Stomach (tissue), 9 donors: ENCODE results near the gene COL23A1. TPM values are rescaled to one million over a fixed set of nuclear protein-coding genes. Genes with fewer than 3 reads are reported as not detected.

ENCODE experiments used
- DNase-seq, 2 donors: peaks; one replicate each; pipeline versions ENCODE4 v3.0.0 to v3.0.0-alpha.2; 2013 to 2019
- H3K27ac ChIP-seq, 5 donors: fragments of 200-600 bp in 4 of 5; sonication (generic) in 4 of 5; one replicate each; pipeline ENCODE4 v1.5.1; 2013 to 2019; ENCODE audit warnings: mild to moderate bottlenecking in 1 of 5, moderate library complexity in 1 of 5
- H3K27me3 ChIP-seq, 3 donors: fragments of 200-600 bp; sonication (generic); one replicate each; pipeline ENCODE4 v1.5.1; 2017 to 2019; ENCODE audit warnings: mixed run types in 1 of 3
- H3K36me3 ChIP-seq, 4 donors: fragments of 200-600 bp; sonication (generic); 1 replicate in 3 of 4; 2 replicates in 1 of 4; pipeline ENCODE4 v1.5.1; 2016 to 2019
- H3K4me1 ChIP-seq, 4 donors: fragments of 200-600 bp; sonication (generic); one replicate each; pipeline ENCODE4 v1.5.1; 2016 to 2019
- H3K4me3 ChIP-seq, 4 donors: fragments of 200-600 bp; sonication (generic) in 3 of 4; one replicate each; pipeline ENCODE4 v1.5.1; 2016 to 2019; ENCODE audit warnings: mild to moderate bottlenecking in 1 of 4
- H3K9me3 ChIP-seq, 4 donors: fragments of 200-600 bp; sonication (generic); one replicate each; pipeline ENCODE4 v1.5.1; 2016 to 2019
- EP300 ChIP-seq: sonication (generic); formaldehyde crosslinking; IDR thresholded peaks from one replicate; pipeline ENCODE4 v1.6.1; 2017; ENCODE audit warnings: antibody characterized with exemption
- POLR2A ChIP-seq, 4 donors: fragments of 450-650 bp; IDR thresholded peaks; one replicate each; pipeline ENCODE4 v1.6.1; 2016; ENCODE audit warnings: antibody characterized with exemption in 4 of 4, control low read depth in 2 of 4, mild to moderate bottlenecking in 1 of 4, moderate library complexity in 1 of 4
- POLR2AphosphoS5 ChIP-seq, 3 donors: sonication (generic); formaldehyde crosslinking; IDR thresholded peaks; one replicate each; pipeline ENCODE4 v1.6.1; 2016; ENCODE audit warnings: antibody characterized with exemption in 3 of 3
- WGBS, 5 donors: extraction: QIAGEN DNeasy Blood & Tissue Kit in 3 of 5; methylation state at CpG; one replicate each; pipeline versions ENCODE4 v1.1.5 to v1.1.7; 2013 to 2018; 5-methylcytosine and 5-hydroxymethylcytosine counted together
- intact Hi-C: fragments of 100-400 bp; cut with DNase I; formaldehyde crosslinking; loops from one replicate; pipeline ENCODE4 v1.15.1; 2023; ENCODE audit warnings: low total_unique reads
- polyA plus RNA-seq, 3 donors: library from polyadenylated mRNA; stranded (reverse); fragments of 200-250 nt; gene quantifications; one replicate each; pipeline ENCODE4 v1.2.3, GENCODE V29; 2013
- small RNA-seq, 4 donors: library from RNA; depleted of rRNA; stranded (forward); fragments of <200 nt; gene quantifications; one replicate each; pipeline ENCODE3, GENCODE V24; 2016
- total RNA-seq, 5 donors: library from RNA; depleted of rRNA; stranded (reverse); fragments of >200 nt; gene quantifications; one replicate each; pipeline versions ENCODE4 v1.1.0 to v1.2.3, GENCODE V29; 2014 to 2016
- TF ChIP-seq, protein P1 (sequence below), 7 experiments: fragments of 450-650 bp in 4 of 7; fragments of 200-600 bp in 3 of 7; sonication (generic) in 3 of 7; IDR thresholded peaks; one replicate each; pipeline ENCODE4 v1.5.1; 2016 to 2019; ENCODE audit warnings: antibody characterized with exemption in 7 of 7, control low read depth in 2 of 7, mild to moderate bottlenecking in 1 of 7
- donor health status: healthy with polysubstance abuse.
- donor health status: Bipolar disorder and iron deficiency.
- donor health status: healthy.

COL23A1 gene
- total and polyA plus RNA-seq, 8 donors: under 0.01 to 7.0 (median 1.4) TPM

DNA sequence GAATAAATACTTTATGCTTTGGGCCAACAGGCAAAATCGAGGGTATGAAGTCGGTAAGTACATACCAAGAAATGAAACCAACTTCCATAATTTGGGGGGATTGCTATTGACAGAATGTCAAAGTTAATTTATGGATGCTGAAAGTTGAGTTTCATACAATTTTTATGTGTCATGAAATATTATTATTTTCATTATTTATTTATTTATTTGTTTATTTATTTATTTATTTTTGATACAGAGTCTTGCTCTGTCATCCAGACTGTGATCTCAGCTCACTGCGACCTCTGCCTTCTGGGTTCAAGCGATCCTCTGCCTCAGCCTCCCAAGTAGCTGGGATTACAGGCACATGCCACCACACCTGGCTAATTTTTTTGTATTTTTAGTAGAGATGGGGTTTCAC is 398.5 kb downstream of the COL23A1 start:
- no peaks in the 10 kb centered on the region for H3K36me3 ChIP-seq
- DNase-seq: no peak
- TF ChIP-seq, protein P1, sequence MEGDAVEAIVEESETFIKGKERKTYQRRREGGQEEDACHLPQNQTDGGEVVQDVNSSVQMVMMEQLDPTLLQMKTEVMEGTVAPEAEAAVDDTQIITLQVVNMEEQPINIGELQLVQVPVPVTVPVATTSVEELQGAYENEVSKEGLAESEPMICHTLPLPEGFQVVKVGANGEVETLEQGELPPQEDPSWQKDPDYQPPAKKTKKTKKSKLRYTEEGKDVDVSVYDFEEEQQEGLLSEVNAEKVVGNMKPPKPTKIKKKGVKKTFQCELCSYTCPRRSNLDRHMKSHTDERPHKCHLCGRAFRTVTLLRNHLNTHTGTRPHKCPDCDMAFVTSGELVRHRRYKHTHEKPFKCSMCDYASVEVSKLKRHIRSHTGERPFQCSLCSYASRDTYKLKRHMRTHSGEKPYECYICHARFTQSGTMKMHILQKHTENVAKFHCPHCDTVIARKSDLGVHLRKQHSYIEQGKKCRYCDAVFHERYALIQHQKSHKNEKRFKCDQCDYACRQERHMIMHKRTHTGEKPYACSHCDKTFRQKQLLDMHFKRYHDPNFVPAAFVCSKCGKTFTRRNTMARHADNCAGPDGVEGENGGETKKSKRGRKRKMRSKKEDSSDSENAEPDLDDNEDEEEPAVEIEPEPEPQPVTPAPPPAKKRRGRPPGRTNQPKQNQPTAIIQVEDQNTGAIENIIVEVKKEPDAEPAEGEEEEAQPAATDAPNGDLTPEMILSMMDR (IDR thresholded peaks at IDR 0.05): no peak
- TF ChIP-seq POLR2AphosphoS5 (IDR thresholded peaks at IDR 0.05) (no peak), EP300 (no peak), POLR2A (IDR thresholded peaks at IDR 0.05) (no peak)
- intact Hi-C loops: no loop called here
- H3K27me3 ChIP-seq: peaks cover 0 to 28% (median 0%) of the 10 kb centered on the region in 3 donors
- H3K27ac ChIP-seq: no peak overlapping the region
- H3K4me3 ChIP-seq: no peak overlapping the region
- H3K9me3 ChIP-seq: no peaks in the 10 kb centered on the region
- no peaks in the 10 kb centered on the region for H3K4me1 ChIP-seq
- WGBS, 5 donors: 72 to 89% (median 85%) methylated on average over 4 of the region's 4 CpGs

DNA sequence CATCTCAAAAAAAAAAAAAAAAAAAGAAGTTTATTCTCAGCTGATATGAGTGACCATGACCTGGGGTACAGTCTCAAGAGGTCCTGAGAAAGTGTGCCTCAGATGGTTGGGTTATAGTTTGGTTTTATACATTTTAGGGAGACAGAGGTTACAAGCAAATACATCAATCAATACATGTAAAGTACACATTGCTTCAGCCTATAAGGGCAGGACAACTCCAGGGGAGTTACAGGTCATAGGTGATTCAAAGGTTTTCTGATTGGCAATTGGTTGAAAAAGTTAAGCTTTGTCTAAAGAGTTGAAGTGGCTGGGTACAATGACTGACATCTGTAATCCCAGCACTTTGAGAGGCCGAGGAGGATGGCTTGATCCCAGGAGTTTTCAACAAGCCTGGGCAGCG is 400.8 kb downstream of the COL23A1 start:
- H3K9me3 ChIP-seq: no peaks in the 10 kb centered on the region
- 35 to 53% (median 44%) methylated on average over 2 of the region's 2 CpGs for WGBS, 5 donors
- intact Hi-C loops: no loop called here
- no peaks in the 10 kb centered on the region for H3K36me3 ChIP-seq
- H3K27ac ChIP-seq: no peak overlapping the region
- TF ChIP-seq EP300: no peak
- no peak for TF ChIP-seq POLR2A (IDR thresholded peaks at IDR 0.05)
- TF ChIP-seq, protein P1 (IDR thresholded peaks at IDR 0.05): no peak
- DNase-seq: no peak
- H3K4me1 ChIP-seq: no peaks in the 10 kb centered on the region
- H3K27me3 ChIP-seq: peaks cover 0 to 24% (median 0%) of the 10 kb centered on the region in 3 donors
- H3K4me3 ChIP-seq: no peak overlapping the region

Small RNA genes within 50 kb of the gene (small RNA-seq; reads per million reads assigned to genes)
- gene RN7SKP70 (0 reads per million in 4 donors), gene RN7SL646P (0 reads per million in 4 donors)

Other genes with a start within 250 kb of the COL23A1 start
- gene CLK4, start 36.7 kb upstream of the COL23A1 start, total RNA-seq: 10 to 100 TPM; 28.6 to 88.3 (median 78.8) TPM
- 10 to 100 TPM in 1 of 3 donors, 1 to 10 TPM in 2; 5.7 to 22.0 (median 8.2) TPM for gene CLK4, start 36.7 kb upstream of the COL23A1 start, polyA plus RNA-seq
- gene ZNF354A, start 140.3 kb upstream of the COL23A1 start, total RNA-seq: 10 to 100 TPM in 1 of 5 donors, 1 to 10 TPM in 4; 7.0 to 12.2 (median 7.6) TPM
- gene ZNF354A, start 140.3 kb upstream of the COL23A1 start, polyA plus RNA-seq: 10 to 100 TPM in 1 of 3 donors, 1 to 10 TPM in 2; 4.9 to 10.0 (median 6.6) TPM